HepG2 (cell line): ENCODE results near the gene TOMM20. TPM values are rescaled to one million over a fixed set of nuclear protein-coding genes. Genes with fewer than 3 reads are reported as not detected.

ENCODE experiments used
- E2F1 ChIP-seq: sonication (generic); formaldehyde crosslinking; IDR thresholded peaks from 2 replicates; pipeline ENCODE4 v1.5.0; 2020; ENCODE audit warnings: missing genetic modification reagents
- GABPA ChIP-seq, 2 experiments: IDR thresholded peaks; 2 replicates each; pipeline ENCODE4 v1.6.1; 2011 to 2016; ENCODE audit warnings: low read depth in 2 of 2, low read length in 1 of 2, missing biosample characterization in 1 of 2, missing genetic modification characterization in 1 of 2
- PHF20 ChIP-seq: sonication (generic); formaldehyde crosslinking; IDR thresholded peaks from 2 replicates; pipeline ENCODE4 v1.5.0; 2020; ENCODE audit warnings: mild to moderate bottlenecking, missing genetic modification reagents
- RNF219 ChIP-seq: sonication (generic); formaldehyde crosslinking; IDR thresholded peaks from 2 replicates; pipeline ENCODE4 v1.5.0; 2020; ENCODE audit warnings: mild to moderate bottlenecking, missing genetic modification reagents
- SCMH1 ChIP-seq: sonication (generic); formaldehyde crosslinking; IDR thresholded peaks from 2 replicates; pipeline ENCODE4 v1.9.0; 2021; ENCODE audit warnings: missing genetic modification reagents, mild to moderate bottlenecking, borderline replicate concordance
- THYN1 ChIP-seq: sonication (generic); formaldehyde crosslinking; IDR thresholded peaks from 2 replicates; pipeline ENCODE4 v1.8.1; 2023; ENCODE audit warnings: low read depth, mild to moderate bottlenecking, moderate library complexity, missing genetic modification reagents, borderline replicate concordance
- ZNF20 ChIP-seq: sonication (generic); formaldehyde crosslinking; IDR thresholded peaks from 2 replicates; pipeline ENCODE4 v1.4.0; 2020; ENCODE audit warnings: mild to moderate bottlenecking, moderate library complexity, missing genetic modification reagents
- ZNF253 ChIP-seq: sonication (generic); formaldehyde crosslinking; IDR thresholded peaks from 2 replicates; pipeline ENCODE4 v1.8.0; 2022; ENCODE audit warnings: mild to moderate bottlenecking, missing genetic modification reagents, borderline replicate concordance
- ZNF260 ChIP-seq: sonication (generic); formaldehyde crosslinking; IDR thresholded peaks from 2 replicates; pipeline ENCODE4 v1.4.0; 2020; ENCODE audit warnings: missing genetic modification reagents, low read depth, mild to moderate bottlenecking, borderline replicate concordance
- ZNF318 ChIP-seq: sonication (generic); formaldehyde crosslinking; IDR thresholded peaks from 2 replicates; pipeline ENCODE4 v1.4.0; 2020; ENCODE audit warnings: mild to moderate bottlenecking, missing genetic modification reagents
- ZNF879 ChIP-seq: sonication (generic); formaldehyde crosslinking; IDR thresholded peaks from 2 replicates; pipeline ENCODE4 v1.8.1; 2023; ENCODE audit warnings: missing genetic modification reagents
- ZNF891 ChIP-seq: sonication (generic); formaldehyde crosslinking; IDR thresholded peaks from 2 replicates; pipeline ENCODE4 v1.5.0; 2020; ENCODE audit warnings: mild to moderate bottlenecking, missing genetic modification reagents
- polyA plus RNA-seq, 8 experiments: library from polyadenylated mRNA; depleted of rRNA in 3 of 8; stranded (reverse) in 7 of 8; unstranded in 1 of 8; fragments of >200 nt; fragmentation: Illumina TruSeq in 4 of 8; extraction: Trizol in 4 of 8; gene quantifications; 2 replicates each; pipeline versions ENCODE4 v1.2.1 to v1.2.3, GENCODE V29; 2011 to 2016; ENCODE audit warnings: low read depth in 4 of 8, missing spikeins in 1 of 8, mixed read lengths in 1 of 8; ENCODE audit not compliant: insufficient read depth in 1 of 8
- total RNA-seq, 5 experiments: library from RNA; depleted of rRNA; stranded (reverse); fragments of >200 nt; fragmentation: Illumina TruSeq; extraction: Trizol; gene quantifications; 2 replicates each; pipeline ENCODE4 v1.2.3, GENCODE V29; 2016; ENCODE audit warnings: low read depth in 1 of 5
- TF ChIP-seq, protein P1 (sequence below): sonication (generic); formaldehyde crosslinking; IDR thresholded peaks from 2 replicates; pipeline ENCODE4 v1.4.0; 2020; ENCODE audit warnings: missing genetic modification reagents

TOMM20 gene
- total and polyA plus RNA-seq, 2 of the 13 experiments (the other 11 are each of a cell fraction or from before 2014, with no cell fraction given): 153 to 376 TPM

- no peak for TF ChIP-seq ZNF318 (CRISPR knock-in tag)
- TF ChIP-seq, protein P1, sequence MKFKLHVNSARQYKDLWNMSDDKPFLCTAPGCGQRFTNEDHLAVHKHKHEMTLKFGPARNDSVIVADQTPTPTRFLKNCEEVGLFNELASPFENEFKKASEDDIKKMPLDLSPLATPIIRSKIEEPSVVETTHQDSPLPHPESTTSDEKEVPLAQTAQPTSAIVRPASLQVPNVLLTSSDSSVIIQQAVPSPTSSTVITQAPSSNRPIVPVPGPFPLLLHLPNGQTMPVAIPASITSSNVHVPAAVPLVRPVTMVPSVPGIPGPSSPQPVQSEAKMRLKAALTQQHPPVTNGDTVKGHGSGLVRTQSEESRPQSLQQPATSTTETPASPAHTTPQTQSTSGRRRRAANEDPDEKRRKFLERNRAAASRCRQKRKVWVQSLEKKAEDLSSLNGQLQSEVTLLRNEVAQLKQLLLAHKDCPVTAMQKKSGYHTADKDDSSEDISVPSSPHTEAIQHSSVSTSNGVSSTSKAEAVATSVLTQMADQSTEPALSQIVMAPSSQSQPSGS: no peak
- no peak for TF ChIP-seq ZNF879 (CRISPR knock-in tag)
- TF ChIP-seq ZNF891 (CRISPR knock-in tag): 0 out of 2 replicates have a peak, but pooled peaks have one; percentile 23
- no peak for TF ChIP-seq ZNF20 (CRISPR knock-in tag)
- TF ChIP-seq PHF20: no peak
- no peak for TF ChIP-seq RNF219 (CRISPR knock-in tag)
- TF ChIP-seq SCMH1: no peak
- TF ChIP-seq THYN1 (CRISPR knock-in tag): no peak
- no peak for TF ChIP-seq GABPA (IDR thresholded peaks at IDR 0.05; ENCODE audit: low read depth, low read length)
- TF ChIP-seq GABPA (CRISPR knock-in tag; IDR thresholded peaks at IDR 0.05; ENCODE audit: low read depth): no peak
- no peak for TF ChIP-seq ZNF260 (CRISPR knock-in tag)
- no peak for TF ChIP-seq E2F1 (CRISPR knock-in tag)
- TF ChIP-seq ZNF253 (CRISPR knock-in tag): no peak
Measured at GRCh38 chr1:235067396-235068157, 61.1 kb downstream of the TOMM20 start (continued).
